Measurements from ENCODE around the gene SLC38A9. TPM values are rescaled to one million over a fixed set of nuclear protein-coding genes. Genes with fewer than 3 reads are reported as not detected.

The SLC38A9 gene
- polyA plus RNA-seq, 4 donors: 3.6 to 25.8 (median 6.9) TPM

DNA sequence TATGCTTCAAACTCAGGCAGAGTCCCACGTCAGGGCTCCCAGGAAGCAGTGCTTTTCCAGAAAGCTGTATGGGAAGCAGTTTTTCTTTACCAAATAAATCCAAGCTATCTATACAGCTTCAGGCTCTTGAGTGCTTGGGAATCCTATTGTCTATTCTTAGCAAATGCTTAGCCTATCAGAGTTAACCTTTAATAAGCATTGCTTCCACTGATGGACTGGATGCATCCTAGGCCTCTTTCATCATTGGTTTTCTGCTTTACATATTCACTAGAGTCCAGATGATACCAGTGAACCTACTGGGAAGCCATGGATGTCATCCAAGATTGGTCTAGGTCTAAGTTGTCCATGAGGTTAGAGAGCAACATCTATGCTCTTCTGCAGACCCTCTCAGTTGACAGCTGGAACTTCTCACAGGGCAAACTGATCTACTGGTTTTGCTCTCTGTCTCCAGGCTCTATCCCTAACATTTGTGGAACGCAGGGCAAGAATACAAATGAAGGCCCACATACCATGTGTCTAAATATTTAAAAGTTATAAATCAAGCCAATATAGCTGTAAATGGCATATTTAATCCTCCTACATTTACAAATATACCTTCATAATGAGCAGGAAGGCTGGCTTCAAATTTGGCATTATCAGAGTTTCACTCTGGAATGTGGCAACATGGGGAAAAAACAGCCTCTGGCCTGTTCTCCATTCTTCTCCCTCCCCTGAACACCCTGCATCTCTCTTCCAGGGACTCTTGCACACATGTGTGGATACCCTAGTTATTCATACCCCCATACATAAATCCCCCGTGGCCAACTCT lies 127.5 kb downstream of the SLC38A9 start:
- no peaks in the 10 kb centered on the region for H3K9me3 ChIP-seq (ENCODE audit: control insufficient read depth in 2 of 2, insufficient read depth in 1 of 2, low read depth in 1 of 2, low read length in 1 of 2)
- H3K4me1 ChIP-seq (ENCODE audit: control insufficient read depth in 3 of 3, insufficient read depth in 2 of 3, low read depth in 1 of 3, low read length in 2 of 3): no peaks in the 10 kb centered on the region
- DNase-seq: no peak
- H3K36me3 ChIP-seq (ENCODE audit: control insufficient read depth in 3 of 3, insufficient read depth in 2 of 3, low read depth in 1 of 3, low read length in 3 of 3): no peaks in the 10 kb centered on the region
- FAIRE-seq: no peak
- WGBS, 3 donors: 56 to 79% (median 73%) methylated on average over 3 of the region's 3 CpGs
- H3K27me3 ChIP-seq (ENCODE audit: control insufficient read depth in 3 of 3, insufficient read depth in 3 of 3, low read length in 3 of 3): no peaks in the 10 kb centered on the region
- H3K27ac ChIP-seq (ENCODE audit: low read depth in 1 of 3, low read length in 2 of 3): no peak overlapping the region
- H3K4me3 ChIP-seq (ENCODE audit: low read depth in 1 of 3, low read length in 3 of 3): no peak overlapping the region

DNA sequence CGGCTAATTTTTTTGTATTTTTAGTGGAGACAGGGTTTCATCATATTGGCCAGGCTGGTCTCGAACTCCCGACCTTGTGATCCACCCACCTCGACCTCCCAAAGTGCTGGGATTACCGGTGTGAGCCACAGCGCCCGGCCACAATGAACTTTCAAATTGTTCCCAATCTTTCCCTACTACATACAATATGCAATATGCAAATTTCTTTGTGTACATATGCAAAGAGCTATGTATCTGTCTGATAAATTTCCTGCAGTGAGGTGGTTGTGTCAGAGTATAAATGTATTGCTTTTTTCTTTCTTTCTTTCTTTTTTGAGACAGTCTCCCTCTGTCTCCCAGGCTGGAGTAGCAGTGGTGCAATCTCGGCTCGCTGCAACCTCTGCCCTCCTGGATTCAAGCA lies 128.5 kb downstream of the SLC38A9 start:
- Histone ChIP-seq H3K27ac (ENCODE audit: low read depth in 1 of 3, low read length in 2 of 3) (no peak overlapping the region), H3K9me3 (ENCODE audit: control insufficient read depth in 2 of 2, insufficient read depth in 1 of 2, low read depth in 1 of 2, low read length in 1 of 2) (no peaks in the 10 kb centered on the region), H3K36me3 (ENCODE audit: control insufficient read depth in 3 of 3, insufficient read depth in 2 of 3, low read depth in 1 of 3, low read length in 3 of 3) (no peaks in the 10 kb centered on the region), H3K4me3 (ENCODE audit: low read depth in 1 of 3, low read length in 3 of 3) (no peak overlapping the region), H3K4me1 (ENCODE audit: control insufficient read depth in 3 of 3, insufficient read depth in 2 of 3, low read depth in 1 of 3, low read length in 2 of 3) (no peaks in the 10 kb centered on the region), H3K27me3 (ENCODE audit: control insufficient read depth in 3 of 3, insufficient read depth in 3 of 3, low read length in 3 of 3) (no peaks in the 10 kb centered on the region)
- 89 to 97% (median 94%) methylated on average over 9 of the region's 9 CpGs for WGBS, 3 donors
- FAIRE-seq: no peak
- no peak for DNase-seq

DNA sequence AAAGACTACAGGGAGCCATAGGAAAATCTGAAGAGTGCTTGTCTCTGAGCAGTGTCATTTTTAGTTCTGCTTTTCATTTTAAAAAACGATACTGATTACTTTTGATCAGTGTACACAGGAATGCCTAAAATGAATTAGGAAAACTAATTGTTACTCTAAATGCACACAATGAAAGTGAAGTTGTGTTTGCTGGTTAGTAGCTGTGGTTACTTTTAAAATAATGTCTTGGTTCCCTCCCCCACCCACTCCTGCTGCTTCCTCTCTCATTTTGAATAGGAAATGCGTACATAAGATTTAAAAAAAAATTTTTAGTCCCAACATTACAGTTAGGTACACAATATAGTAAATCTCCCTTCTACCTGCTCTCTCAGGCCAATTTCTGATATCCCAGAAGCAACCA lies 129.9 kb downstream of the SLC38A9 start:
- Histone ChIP-seq H3K27me3 (ENCODE audit: control insufficient read depth in 3 of 3, insufficient read depth in 3 of 3, low read length in 3 of 3) (no peaks in the 10 kb centered on the region), H3K4me1 (ENCODE audit: control insufficient read depth in 3 of 3, insufficient read depth in 2 of 3, low read depth in 1 of 3, low read length in 2 of 3) (no peaks in the 10 kb centered on the region), H3K27ac (ENCODE audit: low read depth in 1 of 3, low read length in 2 of 3) (no peak overlapping the region), H3K36me3 (ENCODE audit: control insufficient read depth in 3 of 3, insufficient read depth in 2 of 3, low read depth in 1 of 3, low read length in 3 of 3) (no peaks in the 10 kb centered on the region), H3K4me3 (ENCODE audit: low read depth in 1 of 3, low read length in 3 of 3) (no peak overlapping the region), H3K9me3 (ENCODE audit: control insufficient read depth in 2 of 2, insufficient read depth in 1 of 2, low read depth in 1 of 2, low read length in 1 of 2) (no peaks in the 10 kb centered on the region)
- WGBS, 3 donors: 45 to 69% (median 60%) methylated on average over 2 of the region's 2 CpGs
- DNase-seq (no peak), FAIRE-seq (no peak)

DNA sequence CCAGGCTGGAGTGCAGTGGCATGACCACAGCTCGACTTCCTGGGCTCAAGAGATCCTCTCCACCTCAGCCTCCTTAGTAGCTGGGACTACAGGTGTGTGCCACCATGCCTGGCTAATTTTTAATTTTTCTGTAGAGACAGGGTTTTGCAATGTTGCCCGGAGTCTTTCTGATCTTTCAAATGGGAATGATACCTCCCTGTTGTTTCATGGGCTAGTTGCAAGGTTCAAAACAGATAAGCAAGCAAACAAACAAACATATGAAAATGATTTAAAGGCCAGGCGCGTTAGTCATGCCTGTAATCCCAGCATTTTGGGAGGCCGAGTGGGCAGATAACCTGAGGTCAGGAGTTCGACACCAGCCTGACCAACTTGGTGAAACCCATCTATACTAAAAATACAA lies 132.1 kb downstream of the SLC38A9 start:
- Histone ChIP-seq H3K27ac (ENCODE audit: low read depth in 1 of 3, low read length in 2 of 3) (no peak overlapping the region), H3K4me1 (ENCODE audit: control insufficient read depth in 3 of 3, insufficient read depth in 2 of 3, low read depth in 1 of 3, low read length in 2 of 3) (no peaks in the 10 kb centered on the region), H3K4me3 (ENCODE audit: low read depth in 1 of 3, low read length in 3 of 3) (no peak overlapping the region), H3K9me3 (ENCODE audit: control insufficient read depth in 2 of 2, insufficient read depth in 1 of 2, low read depth in 1 of 2, low read length in 1 of 2) (no peaks in the 10 kb centered on the region), H3K36me3 (ENCODE audit: control insufficient read depth in 3 of 3, insufficient read depth in 2 of 3, low read depth in 1 of 3, low read length in 3 of 3) (no peaks in the 10 kb centered on the region), H3K27me3 (ENCODE audit: control insufficient read depth in 3 of 3, insufficient read depth in 3 of 3, low read length in 3 of 3) (no peaks in the 10 kb centered on the region)
- no peak for DNase-seq
- no peak for FAIRE-seq
- WGBS, 3 donors: 79 to 91% (median 90%) methylated on average over 6 of the region's 6 CpGs

DNA sequence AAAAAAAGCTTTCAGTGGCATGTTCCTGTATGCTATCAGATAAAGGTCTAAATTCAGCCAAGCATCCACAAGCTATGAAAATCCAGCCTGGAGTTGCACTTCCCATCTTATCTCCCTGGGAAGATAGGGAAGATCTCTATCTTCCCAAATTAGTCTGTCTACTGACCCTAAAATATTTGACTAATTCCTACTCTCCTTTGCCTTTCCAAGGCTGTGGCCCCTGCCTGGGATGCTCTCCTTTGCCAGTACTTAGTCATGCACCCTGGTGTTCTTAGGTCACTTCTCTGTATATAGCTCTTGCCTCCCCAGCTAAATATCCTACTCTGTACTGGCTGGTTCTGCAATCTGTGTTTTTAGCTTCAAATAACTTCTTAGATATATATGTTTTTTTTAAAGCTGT lies 133.4 kb downstream of the SLC38A9 start:
- H3K4me1 ChIP-seq (ENCODE audit: control insufficient read depth in 3 of 3, insufficient read depth in 2 of 3, low read depth in 1 of 3, low read length in 2 of 3): no peaks in the 10 kb centered on the region
- no peaks in the 10 kb centered on the region for H3K36me3 ChIP-seq (ENCODE audit: control insufficient read depth in 3 of 3, insufficient read depth in 2 of 3, low read depth in 1 of 3, low read length in 3 of 3)
- H3K27me3 ChIP-seq (ENCODE audit: control insufficient read depth in 3 of 3, insufficient read depth in 3 of 3, low read length in 3 of 3): no peaks in the 10 kb centered on the region
- no peak for DNase-seq
- H3K9me3 ChIP-seq (ENCODE audit: control insufficient read depth in 2 of 2, insufficient read depth in 1 of 2, low read depth in 1 of 2, low read length in 1 of 2): no peaks in the 10 kb centered on the region
- no peak overlapping the region for H3K4me3 ChIP-seq (ENCODE audit: low read depth in 1 of 3, low read length in 3 of 3)
- no peak for FAIRE-seq
- no peak overlapping the region for H3K27ac ChIP-seq (ENCODE audit: low read depth in 1 of 3, low read length in 2 of 3)

DNA sequence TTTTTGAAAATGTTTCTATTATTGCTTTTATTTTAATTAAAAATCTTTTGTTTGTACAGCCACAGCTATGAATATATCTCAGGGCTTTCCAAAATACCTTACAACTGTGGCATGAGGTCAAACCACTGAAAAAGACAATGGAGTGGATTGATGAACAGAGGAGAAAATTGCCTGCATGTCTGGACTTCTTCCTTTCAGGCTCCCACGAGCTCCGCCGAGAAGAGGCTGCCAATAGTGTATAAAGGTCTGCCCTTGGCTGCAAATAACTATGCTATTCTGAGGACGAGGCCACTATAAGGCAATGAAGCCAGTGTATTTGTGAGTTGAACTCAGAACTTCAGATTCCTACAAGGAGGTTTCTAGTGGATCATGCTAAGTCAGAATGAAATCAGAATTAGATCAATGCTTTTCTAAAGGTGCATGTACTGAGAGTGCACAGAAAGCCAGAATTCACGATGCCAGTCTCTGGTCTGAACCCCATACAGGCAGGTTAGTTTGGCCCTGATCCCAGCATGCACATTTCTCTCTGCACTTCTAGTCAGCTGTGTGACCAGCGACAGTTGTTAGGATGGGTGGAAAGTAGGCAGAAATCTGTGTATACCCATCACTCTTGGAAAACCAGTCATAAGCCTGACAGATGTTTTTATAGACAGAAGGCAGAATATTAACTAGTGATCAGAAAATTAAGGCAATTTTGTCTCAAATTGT lies 134.6 kb downstream of the SLC38A9 start:
- DNase-seq: no peak
- WGBS, 3 donors: 65 to 84% (median 77%) methylated on average over 6 of the region's 6 CpGs
- Histone ChIP-seq H3K36me3 (ENCODE audit: control insufficient read depth in 3 of 3, insufficient read depth in 2 of 3, low read depth in 1 of 3, low read length in 3 of 3) (no peaks in the 10 kb centered on the region), H3K27me3 (ENCODE audit: control insufficient read depth in 3 of 3, insufficient read depth in 3 of 3, low read length in 3 of 3) (no peaks in the 10 kb centered on the region), H3K9me3 (ENCODE audit: control insufficient read depth in 2 of 2, insufficient read depth in 1 of 2, low read depth in 1 of 2, low read length in 1 of 2) (no peaks in the 10 kb centered on the region), H3K4me1 (ENCODE audit: control insufficient read depth in 3 of 3, insufficient read depth in 2 of 3, low read depth in 1 of 3, low read length in 2 of 3) (no peaks in the 10 kb centered on the region), H3K27ac (ENCODE audit: low read depth in 1 of 3, low read length in 2 of 3) (no peak overlapping the region), H3K4me3 (ENCODE audit: low read depth in 1 of 3, low read length in 3 of 3) (no peak overlapping the region)
- no peak for FAIRE-seq

DNA sequence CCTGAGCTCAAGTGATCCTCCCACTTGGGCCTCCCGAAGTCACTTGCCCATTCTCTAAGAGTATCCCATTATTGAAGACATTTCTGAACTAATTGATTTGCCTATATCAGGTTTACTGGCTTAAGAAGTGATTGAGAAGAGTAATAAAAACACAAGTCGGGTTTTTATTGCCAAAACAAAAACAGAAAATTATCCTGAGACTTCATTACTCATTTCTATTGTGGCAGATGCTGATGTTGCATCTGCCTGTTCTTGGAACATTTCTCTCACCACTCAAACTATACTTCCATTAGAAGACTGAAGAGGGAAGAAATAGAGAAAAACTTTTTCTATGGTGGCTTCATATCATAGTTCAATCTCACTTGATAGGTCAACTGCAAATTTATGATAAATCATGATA lies 135.5 kb downstream of the SLC38A9 start:
- Histone ChIP-seq H3K4me3 (ENCODE audit: low read depth in 1 of 3, low read length in 3 of 3) (no peak overlapping the region), H3K4me1 (ENCODE audit: control insufficient read depth in 3 of 3, insufficient read depth in 2 of 3, low read depth in 1 of 3, low read length in 2 of 3) (no peaks in the 10 kb centered on the region), H3K27ac (ENCODE audit: low read depth in 1 of 3, low read length in 2 of 3) (peak overlapping the region in 1 of 3 donors; percentile 44), H3K9me3 (ENCODE audit: control insufficient read depth in 2 of 2, insufficient read depth in 1 of 2, low read depth in 1 of 2, low read length in 1 of 2) (no peaks in the 10 kb centered on the region), H3K27me3 (ENCODE audit: control insufficient read depth in 3 of 3, insufficient read depth in 3 of 3, low read length in 3 of 3) (no peaks in the 10 kb centered on the region), H3K36me3 (ENCODE audit: control insufficient read depth in 3 of 3, insufficient read depth in 2 of 3, low read depth in 1 of 3, low read length in 3 of 3) (no peaks in the 10 kb centered on the region)
- DNase-seq: no peak
- WGBS, 3 donors: 56 to 58% (median 57%) methylated on average over 2 of the region's 2 CpGs
- no peak for FAIRE-seq
